GM18498 (cell line): ENCODE data around the gene CLK4.
"Not testable (repeated sequence)": the region's sequence is repeated elsewhere in the genome, so short reads cannot be mapped to it uniquely, and the experiment has no call there.

Source experiments
- ATAC-seq: cut with Tn5 transposase; IDR thresholded peaks from one replicate; pipeline ENCODE4 v1.9.1; 2021; ENCODE audit warnings: mild to moderate bottlenecking, moderate library complexity; ENCODE audit not compliant: unreplicated experiment

Gene CLK4

DNA sequence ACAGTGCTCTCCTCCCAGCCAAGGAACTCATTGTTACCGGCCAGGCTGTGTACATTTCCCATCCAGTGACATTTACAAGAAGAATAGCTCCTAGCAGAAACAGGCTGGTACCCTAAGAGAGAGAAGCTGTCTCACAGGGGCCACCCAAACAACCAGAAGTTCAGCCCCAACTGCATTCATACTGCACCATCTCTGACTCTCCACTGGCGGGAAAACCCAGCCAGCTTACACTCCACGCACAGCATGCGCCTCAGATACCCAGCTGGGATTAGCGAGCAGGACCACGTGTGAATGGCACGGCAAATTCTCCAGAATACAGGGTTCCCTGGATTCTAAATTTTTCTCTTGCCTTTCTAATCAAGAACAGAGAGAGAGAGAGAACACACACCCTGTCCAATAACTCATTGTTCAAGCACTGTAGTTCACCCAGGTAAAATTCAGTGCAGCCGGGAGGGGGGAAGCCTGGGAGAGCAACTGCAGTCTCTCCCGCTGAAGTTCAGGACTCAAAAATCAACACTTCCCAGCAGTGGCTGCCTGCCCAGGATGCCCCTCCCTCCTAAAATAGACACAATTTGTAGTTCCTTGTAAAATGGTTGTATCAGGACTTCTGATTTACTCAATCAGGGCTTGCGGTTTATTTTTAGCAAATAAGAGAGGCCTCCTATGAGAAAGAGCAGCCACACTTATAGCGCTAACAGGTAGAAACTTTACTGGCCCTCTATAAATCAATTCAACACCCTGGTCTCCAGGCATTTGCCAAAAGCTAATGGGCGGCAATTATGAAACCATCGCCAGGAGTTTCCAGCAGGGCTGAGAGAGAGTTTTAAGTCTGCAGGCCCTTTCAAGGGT is 38.9 kb downstream of the CLK4 start:
- ATAC-seq: no peak

DNA sequence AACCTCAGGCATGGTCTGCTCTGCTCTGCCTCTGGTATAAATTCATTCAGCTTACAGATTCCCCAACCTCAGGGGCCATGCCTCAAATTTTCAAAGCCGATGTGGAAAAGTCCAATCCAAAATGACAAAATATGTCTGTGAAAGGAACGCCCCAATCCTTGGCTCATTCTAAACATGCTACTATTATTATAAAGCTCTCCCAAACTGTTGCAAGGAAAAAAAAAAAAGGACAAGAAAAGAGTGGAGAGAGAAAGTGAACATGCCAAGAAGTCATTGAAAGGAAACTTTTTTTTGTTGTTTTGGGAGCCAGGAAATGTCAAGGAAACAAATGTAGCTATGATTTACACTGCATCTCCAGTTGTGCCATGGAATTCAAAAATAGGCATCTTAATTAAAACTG is 40.5 kb downstream of the CLK4 start:
- no peak for ATAC-seq

- not testable (repeated sequence) for ATAC-seq
Measured at GRCh38 chr5:178585421-178585820, 41.4 kb downstream of the CLK4 start.

GRCh38 chr5:178583279-178583678 is 43.6 kb downstream of the CLK4 start:
- no peak for ATAC-seq

DNA sequence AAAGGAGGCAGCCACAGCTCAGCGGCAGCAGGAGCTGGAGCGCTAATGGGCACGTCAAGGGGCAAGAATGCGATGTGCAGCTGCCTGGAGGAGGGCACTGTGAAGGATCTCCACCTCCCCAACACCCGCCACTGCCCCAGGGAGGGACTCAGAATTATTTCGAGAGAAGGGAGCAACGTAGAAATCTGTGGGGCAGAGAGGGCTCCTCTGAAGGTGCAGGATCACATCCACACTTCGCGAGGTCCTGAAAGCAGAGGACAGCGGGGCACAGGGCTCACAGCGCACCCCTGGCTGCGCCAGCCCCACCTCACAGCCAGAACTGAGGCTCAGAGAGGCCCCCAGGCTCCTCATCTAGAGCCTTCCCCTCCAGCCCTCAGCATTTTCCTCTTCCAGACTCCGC is 44.6 kb downstream of the CLK4 start:
- no peak for ATAC-seq

DNA sequence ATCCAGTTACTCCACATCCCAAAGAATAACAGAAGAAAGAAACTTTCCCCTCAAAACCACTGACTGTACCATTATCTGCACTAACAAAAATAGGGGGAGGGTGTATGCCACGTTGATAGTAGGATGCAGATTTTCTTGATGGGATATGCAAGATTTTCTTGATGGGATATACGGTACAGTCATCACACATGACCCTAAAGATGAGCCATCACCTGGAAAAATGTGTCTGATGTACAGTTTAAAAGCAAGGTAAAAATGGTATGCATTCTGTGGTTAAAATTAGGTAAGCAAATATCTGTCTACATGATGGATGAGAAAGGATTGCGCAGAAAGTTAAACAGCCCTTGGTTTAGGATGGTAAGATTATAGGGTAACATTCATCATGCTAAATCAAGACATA is 45.2 kb downstream of the CLK4 start:
- ATAC-seq: no peak

DNA sequence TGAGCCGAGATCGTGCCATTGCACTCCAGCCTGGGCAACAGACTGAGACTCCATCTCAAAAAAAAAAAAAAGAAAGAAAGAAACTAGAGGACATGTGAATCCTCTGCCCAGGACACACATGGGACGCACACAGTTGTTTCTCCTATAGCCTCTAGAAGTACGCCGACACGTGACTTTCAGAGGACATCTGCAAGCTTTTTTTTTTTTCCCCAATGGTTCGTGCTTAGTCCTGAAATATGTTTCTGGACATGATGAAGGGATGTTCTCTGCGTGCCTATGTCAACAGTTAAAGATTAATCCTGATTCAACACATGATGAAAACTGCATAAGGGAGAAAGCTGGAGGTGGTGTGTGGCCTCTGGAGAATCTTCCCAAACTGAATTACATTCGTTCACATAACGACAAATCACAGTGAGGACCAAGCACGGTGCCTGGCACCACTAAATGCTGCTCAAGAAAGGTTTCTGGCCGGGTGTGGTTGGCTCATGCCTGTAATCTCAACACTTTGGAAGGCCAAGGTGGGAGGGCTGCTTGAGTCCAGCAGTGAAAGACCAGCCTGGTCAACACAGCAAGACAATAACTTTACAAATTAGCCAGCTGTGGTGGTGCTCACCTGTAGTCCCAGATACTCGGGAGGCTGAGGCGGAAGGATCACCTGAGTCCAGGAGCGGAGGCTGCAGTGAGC is 46.4 kb downstream of the CLK4 start:
- no peak for ATAC-seq

GRCh38 chr5:178577944-178578343 is 48.9 kb downstream of the CLK4 start:
- ATAC-seq: no peak

DNA sequence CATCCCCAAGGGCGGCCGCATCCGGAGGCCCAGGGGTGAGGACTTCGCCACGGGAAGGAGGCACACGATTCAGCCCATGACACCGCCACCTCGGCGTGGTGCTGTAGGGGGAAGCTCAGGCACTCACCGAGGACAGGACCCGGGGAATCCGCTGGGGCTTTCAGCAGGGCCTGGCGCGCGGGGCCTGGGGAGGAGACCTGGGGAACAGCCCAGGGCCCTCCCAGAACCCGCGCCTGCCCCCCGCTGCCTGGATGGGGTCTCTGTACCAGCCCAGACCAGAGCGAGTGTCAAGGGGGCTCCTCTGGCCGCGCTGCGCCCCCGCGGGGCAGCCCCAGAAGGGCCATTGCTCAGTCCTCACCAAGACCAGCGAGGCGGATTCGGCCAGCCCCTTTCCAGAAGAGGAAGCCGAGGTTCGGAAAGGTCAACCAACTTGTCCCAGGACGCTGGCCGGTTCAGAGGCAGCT is 49.4 kb downstream of the CLK4 start:
- ATAC-seq: no peak

GRCh38 chr5:178576591-178577351 is 50.1 kb downstream of the CLK4 start:
- no peak for ATAC-seq

DNA sequence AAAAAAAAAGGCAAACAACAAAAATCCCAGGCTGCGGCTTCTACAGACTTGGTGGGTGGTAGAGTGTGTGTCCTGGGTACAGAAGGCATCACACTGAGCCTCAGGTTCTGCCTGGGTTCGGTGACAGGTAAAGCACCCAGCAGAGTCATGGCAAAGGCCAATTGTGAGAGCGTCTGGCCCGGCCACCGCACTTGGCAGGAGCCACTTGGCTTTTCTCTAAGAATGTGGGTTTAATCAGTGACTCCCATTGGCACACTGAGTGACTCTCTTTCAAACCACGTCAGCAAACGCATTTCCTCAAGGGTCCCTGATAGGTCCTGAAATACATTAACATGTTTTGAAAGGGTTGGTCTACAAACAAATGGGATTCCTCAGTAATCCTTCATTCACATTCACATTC is 53.6 kb downstream of the CLK4 start:
- no peak for ATAC-seq

DNA sequence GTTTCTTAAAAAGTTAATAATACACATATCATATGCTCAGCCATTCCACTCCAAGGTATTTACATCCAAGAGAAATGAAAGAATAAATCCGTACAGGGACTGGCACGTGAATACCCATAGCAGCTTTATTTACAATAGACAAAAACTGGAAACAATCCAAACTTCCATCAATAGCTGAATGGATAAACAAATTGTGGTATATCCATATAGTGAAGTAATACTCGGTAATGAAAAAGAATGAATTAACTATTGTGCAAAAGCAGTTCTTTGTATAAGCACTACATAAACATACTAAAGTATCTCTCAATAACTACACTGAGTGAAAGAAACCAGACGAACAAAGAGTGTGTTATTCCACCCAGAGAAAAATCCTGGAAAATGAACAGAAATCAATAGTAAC is 54.2 kb downstream of the CLK4 start:
- no peak for ATAC-seq

DNA sequence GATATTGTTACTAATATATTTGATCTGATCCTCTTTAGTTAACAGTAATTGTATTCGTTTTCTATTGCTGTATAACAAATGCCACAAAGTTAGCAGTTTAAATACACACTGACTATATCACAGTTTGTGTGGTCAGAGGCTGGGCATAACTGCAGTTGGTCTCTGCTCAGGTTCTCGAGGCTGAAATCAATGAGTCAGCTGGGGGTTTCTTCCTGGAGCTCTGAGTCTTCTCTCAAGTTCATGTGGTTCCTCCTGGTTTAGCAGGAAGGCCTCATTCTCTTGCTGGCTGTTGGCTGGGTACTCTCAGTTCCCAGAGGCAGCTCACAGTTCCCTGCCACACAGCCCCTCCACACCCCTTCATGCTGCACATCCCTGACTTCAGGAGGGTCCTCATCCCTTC is 57.4 kb downstream of the CLK4 start:
- ATAC-seq: no peak

- ATAC-seq: no peak
Measured at GRCh38 chr5:178564811-178565550, 61.9 kb downstream of the CLK4 start.

GRCh38 chr5:178564397-178564796 is 62.5 kb downstream of the CLK4 start:
- no peak for ATAC-seq

DNA sequence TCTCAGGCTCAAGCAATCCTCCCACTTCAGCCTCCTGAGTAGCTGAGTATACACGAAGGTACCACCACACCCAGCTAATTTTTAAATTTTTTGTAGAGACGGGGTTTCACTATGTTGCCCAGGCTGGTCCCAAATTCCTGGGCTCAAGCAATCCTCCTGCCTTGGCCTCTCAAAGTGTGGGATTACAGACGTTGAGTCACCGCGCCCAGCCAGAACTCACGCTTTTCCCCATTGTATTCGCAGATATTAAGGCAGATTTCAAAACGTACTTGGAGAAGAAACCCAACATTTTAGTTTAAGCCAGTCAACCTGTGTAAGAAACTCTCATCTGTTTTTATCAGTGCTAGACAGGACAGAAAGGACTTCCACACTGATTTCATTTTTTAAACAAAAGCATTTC is 63.2 kb downstream of the CLK4 start:
- no peak for ATAC-seq

DNA sequence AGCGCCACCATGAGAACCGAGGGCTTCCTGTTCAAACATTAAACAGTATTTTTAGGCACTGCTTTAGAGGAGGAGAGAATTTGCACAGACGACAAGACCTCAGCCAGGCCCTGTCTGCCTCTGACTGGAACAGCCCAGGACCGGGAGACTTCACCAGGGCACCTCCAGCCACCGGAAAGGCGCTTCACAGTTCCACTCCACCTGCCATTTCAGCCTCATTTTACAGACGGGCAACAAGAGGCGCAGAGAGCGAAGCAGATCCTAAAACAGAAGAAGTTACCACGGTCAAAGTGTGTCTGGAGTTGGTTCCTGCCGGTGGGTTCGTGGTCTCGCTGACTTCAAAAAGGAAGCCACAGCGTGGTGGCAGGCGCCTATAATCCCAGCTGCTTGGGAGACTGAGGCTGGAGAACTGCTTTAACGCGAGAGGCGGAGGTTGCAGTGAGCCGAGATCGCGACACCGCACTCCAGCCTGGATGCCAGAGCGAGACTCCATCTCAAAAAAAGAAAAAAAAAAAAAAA is 65.0 kb downstream of the CLK4 start:
- ATAC-seq: no peak

GRCh38 chr5:178560911-178561310 is 65.9 kb downstream of the CLK4 start:
- ATAC-seq: no peak

GRCh38 chr5:178557416-178557815 is 69.4 kb downstream of the CLK4 start:
- ATAC-seq: no peak

- ATAC-seq: no peak
Measured at GRCh38 chr5:178555771-178556211, 71.1 kb downstream of the CLK4 start.

- no peak for ATAC-seq
Measured at GRCh38 chr5:178555005-178555404, 71.8 kb downstream of the CLK4 start.
